Activated gamma-delta T cell treated with anti-CD3 and anti-CD28 coated beads, Interleukin-2, amount 50 U/mL, for 16 hours (primary cell): ENCODE data around the gene MRPS12.
"Not testable (repeated sequence)": the region's sequence is repeated elsewhere in the genome, so short reads cannot be mapped to it uniquely, and the experiment has no call there.

Source experiments
- DNase-seq: peaks from one replicate; pipeline ENCODE4 v3.0.0-alpha.2; 2020; ENCODE audit warnings: low read depth

The MRPS12 gene

GRCh38 chr19:38939957-38940356 is 9.2 kb downstream of the MRPS12 start:
- no peak for DNase-seq

DNA sequence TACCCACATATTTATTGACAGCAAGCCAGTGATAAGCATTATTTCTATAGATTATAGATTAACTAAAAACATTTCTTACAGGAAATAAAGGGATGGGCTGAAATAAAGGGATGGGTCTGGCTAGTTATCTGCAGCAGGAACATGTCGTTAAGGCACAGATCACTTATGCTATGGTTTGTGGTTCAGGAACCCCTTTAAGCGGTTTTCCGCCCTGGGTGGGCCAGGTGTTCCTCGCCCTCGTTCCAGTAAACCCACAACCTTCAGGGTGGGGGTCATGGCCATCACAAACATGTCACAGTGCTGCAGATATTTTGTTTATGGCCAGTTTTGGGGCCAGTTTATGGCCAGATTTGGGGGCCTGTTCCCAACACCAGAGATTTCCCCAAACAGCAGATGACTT is 10.7 kb downstream of the MRPS12 start:
- not testable (repeated sequence) for DNase-seq

DNA sequence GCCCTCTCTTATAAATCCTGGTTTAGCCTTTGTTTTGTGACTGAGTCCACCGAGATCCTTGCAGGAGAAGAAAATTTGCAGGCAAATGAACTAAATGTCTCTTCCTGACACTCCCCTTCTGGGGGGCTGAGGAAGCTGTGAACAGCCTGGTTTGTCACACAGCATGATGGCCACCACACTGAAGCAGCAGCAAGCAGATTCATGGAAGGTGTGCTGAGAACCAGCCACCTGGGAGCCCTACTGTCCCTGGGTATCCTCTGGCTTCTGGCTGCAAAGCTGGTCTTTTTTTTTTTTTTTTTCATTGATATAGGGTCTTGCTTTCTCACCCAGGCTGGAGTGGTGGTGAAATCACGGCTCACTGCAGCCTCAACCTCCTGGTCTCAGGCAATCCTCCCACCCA is 11.2 kb downstream of the MRPS12 start:
- DNase-seq, result no peak

- no peak for DNase-seq
Measured at GRCh38 chr19:38942471-38943181, 11.9 kb downstream of the MRPS12 start.

- no peak for DNase-seq
Measured at GRCh38 chr19:38944981-38945506, 14.3 kb downstream of the MRPS12 start.

GRCh38 chr19:38945562-38946228 is 15.0 kb downstream of the MRPS12 start:
- no peak for DNase-seq

GRCh38 chr19:38946229-38947010 is 15.7 kb downstream of the MRPS12 start:
- no peak for DNase-seq

GRCh38 chr19:38949580-38950367 is 19.0 kb downstream of the MRPS12 start:
- DNase-seq, result peak; percentile 55

DNA sequence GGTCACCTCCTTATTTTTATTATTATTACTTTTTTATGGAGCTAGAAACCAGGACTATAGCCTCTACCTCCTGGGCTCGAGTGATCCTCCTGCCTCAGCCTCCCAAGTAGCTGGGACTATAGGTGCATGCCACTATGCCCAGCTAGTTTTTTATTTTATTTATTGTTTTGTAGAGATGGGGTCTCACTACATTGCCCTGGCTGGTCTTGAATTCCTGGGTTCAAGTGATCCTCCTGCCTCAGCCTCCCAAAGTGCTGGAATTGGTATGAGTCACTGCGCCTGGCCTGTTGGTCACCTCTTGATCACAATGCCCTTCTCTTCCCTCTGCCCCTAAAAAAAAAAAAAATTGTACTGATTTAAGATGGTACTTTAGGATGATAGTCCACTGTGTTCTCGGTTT is 20.4 kb downstream of the MRPS12 start:
- DNase-seq, result no peak

GRCh38 chr19:38952395-38953165 is 21.8 kb downstream of the MRPS12 start:
- DNase-seq, result no peak

GRCh38 chr19:38953677-38954076 is 22.9 kb downstream of the MRPS12 start:
- DNase-seq, result no peak

DNA sequence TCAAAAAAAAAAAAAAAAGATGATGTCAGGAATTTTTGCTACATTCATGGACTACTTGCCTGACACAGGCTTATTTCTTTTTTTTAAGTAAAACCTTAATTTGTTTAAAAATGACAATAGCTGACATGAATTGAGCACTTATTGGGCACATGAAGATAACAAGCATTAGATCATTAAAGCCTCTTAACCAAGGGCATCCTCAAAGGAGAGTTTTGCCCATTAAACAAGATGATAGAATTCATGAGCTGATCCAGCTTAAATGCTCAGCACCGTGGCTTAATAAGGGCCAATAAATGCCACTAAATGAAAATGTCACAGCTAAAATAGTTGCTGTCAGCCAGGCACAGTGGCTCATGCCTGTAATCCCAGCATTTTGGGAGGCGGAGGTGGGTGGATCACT is 25.5 kb downstream of the MRPS12 start:
- no peak for DNase-seq

DNA sequence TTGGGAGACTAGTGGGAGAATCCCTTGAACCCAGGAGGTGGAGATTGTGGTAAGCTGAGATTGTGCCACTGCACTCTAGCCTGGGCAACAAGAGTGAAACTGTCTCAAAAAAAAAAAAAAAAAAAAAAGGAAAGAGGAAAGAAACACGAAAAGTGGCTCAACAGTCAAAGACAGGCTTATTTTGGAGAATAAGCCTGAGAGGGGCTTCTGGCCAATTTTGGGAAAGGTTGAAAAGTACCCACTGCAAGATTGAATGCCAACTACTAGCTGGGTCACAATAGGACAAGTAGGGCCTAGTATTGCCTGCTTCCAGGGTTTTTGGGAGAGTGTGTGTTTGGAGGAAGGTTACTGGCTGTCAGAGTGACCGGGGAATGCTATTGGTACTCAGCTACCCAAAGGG is 27.6 kb downstream of the MRPS12 start:
- DNase-seq, result no peak

DNA sequence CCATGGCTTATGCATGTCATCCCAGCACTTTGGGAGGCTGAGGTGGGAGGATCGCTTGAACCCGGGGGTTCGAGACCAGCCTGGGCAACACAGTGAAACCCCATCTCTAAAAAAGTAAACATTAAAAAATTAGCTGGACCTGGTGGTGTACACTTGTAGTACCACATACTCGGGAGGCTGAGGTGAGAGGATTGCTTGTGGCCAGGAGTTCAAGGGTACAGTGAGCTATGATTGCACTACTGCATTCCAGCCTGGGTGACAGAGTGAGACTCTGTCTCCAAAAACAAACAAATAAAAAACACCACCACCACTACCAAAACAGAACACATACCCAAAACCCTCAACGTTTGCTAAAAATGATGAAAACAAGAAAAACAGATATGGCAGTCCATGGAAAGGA is 28.9 kb downstream of the MRPS12 start:
- no peak for DNase-seq

DNA sequence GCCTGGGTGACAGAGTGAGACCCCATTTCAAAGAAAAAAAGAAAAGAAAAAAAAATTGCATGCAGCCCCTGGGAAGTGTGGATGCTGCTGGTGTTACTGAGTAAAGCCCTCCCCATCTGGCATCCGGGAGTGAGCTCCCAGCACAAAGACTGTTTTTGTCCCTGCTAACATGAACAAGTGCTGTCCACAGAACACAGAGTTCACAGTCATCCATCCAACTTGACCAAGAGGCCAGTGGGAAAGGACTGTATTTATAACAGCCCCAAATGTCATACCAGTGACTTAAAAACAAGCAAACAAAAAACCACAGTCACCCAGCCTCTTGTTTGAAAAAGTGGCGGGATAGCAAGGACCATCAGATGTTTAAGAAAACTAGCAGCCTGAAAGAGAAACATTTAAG is 34.0 kb downstream of the MRPS12 start:
- no peak for DNase-seq

GRCh38 chr19:38966149-38966548 is 35.4 kb downstream of the MRPS12 start:
- DNase-seq, result not testable (repeated sequence)

DNA sequence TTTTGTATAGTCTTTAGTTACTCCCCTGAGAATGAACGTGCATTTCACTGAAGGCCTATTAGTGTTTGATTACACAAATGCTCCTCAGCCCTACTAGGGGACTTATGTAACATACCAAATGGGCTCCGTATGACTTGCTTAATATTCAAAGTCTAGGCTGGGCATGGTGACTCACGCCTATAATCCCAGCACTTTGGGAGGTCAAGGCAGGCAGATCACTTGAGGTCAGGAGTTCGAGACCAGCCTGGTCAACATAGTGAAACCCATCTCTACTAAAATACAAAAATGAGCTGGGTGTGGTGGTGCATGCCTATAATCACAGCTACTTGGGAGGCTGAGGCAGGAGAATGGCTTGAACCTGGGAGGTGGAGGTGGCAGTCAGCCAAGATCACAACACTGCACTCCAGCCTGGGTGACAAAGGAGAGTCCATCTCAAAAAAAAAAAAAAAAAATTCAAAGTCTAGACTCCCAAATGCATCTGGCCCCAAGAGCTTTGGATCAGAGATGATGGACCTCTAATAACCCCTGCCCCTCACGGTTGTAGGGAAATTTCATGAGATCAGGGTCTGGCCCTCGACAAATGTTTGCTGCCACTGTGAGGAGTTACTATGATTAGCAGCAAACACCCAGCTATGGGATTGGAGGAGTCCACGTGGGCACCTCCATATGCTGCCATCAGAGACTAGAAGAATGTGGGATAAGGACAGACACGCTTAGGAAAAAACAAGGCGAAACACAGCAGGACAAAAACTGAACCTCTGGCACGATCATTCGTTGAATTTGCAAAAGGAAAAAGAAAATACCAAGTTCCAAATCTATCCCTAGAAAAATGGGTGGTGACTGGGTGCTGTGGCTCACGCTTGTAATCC is 40.2 kb downstream of the MRPS12 start:
- DNase-seq, result no peak

GRCh38 chr19:38971672-38972071 is 40.9 kb downstream of the MRPS12 start:
- no peak for DNase-seq

DNA sequence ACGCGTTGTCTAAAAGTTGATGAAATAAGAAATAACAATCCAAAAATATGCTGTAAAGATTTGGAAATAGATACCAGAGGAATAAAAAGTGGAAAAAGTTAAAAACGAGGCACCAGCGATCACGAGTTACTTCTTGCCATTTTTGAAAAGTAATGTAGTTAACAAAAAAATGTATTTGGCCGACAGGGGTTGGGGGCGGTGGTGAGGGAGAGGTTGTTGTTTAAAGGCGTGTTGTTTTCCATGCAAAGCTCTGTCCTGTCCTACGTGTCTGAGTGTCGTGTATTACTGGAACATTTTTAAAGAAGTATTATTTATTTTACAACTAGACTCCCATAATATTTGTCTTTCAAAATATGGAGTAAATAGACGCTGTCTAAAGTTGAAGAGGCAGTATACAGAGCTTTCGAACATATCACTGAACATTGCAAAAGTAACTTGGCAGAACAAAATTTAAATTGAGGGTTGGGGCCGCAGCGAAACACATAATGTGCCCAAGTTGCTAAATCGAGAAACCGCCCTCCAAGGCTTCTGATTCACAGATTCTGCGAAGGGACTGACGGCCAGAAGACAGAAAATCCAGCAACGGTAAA is 44.0 kb downstream of the MRPS12 start:
- no peak for DNase-seq
